ENCODE results near the gene TBX4.

GRCh38 chr17:61406537-61406845, 45.7 kb upstream of the TBX4 start:
- TF ChIP-seq USF1 (IDR thresholded peaks at IDR 0.05) (no peak), MAX (IDR thresholded peaks at IDR 0.05) (no peak), CREB1 (IDR thresholded peaks at IDR 0.05; ENCODE audit: low read depth) (no peak), REST (IDR thresholded peaks at IDR 0.05; ENCODE audit: low read depth) (no peak)

All from Ishikawa (cell line).